Kidney epithelial cell (primary cell): ENCODE results near the gene HM13. TPM values are rescaled to one million over a fixed set of nuclear protein-coding genes. Genes with fewer than 3 reads are reported as not detected.

Experiments
- DNase-seq: peaks from one replicate; pipeline ENCODE4 v3.0.0-alpha.2; 2010; ENCODE audit warnings: low read depth
- H3K27me3 ChIP-seq: 2 replicates; pipeline ENCODE4 v1.6.0; 2011; ENCODE audit warnings: low read length; ENCODE audit not compliant: control insufficient read depth, insufficient read depth
- H3K36me3 ChIP-seq: 2 replicates; pipeline ENCODE4 v1.5.1; 2011; ENCODE audit warnings: low read length; ENCODE audit not compliant: control insufficient read depth, insufficient read depth
- H3K4me3 ChIP-seq: 2 replicates; pipeline ENCODE4 v1.5.1; 2011; ENCODE audit warnings: low read depth, mild to moderate bottlenecking, control low read depth, low read length
- CTCF ChIP-seq: IDR thresholded peaks from 2 replicates; pipeline ENCODE4 v1.5.1; 2011; ENCODE audit warnings: mild to moderate bottlenecking, moderate library complexity, low read length, control low read depth, inconsistent platforms; ENCODE audit not compliant: insufficient read depth, poor library complexity, severe bottlenecking
- total RNA-seq: library from RNA; depleted of rRNA; stranded (reverse); fragments of >200 nt; gene quantifications from 2 replicates; pipeline ENCODE4 v1.2.3, GENCODE V29; 2015

Gene HM13
- total RNA-seq, 1 donor from 2014 or later = 116 TPM

DNA sequence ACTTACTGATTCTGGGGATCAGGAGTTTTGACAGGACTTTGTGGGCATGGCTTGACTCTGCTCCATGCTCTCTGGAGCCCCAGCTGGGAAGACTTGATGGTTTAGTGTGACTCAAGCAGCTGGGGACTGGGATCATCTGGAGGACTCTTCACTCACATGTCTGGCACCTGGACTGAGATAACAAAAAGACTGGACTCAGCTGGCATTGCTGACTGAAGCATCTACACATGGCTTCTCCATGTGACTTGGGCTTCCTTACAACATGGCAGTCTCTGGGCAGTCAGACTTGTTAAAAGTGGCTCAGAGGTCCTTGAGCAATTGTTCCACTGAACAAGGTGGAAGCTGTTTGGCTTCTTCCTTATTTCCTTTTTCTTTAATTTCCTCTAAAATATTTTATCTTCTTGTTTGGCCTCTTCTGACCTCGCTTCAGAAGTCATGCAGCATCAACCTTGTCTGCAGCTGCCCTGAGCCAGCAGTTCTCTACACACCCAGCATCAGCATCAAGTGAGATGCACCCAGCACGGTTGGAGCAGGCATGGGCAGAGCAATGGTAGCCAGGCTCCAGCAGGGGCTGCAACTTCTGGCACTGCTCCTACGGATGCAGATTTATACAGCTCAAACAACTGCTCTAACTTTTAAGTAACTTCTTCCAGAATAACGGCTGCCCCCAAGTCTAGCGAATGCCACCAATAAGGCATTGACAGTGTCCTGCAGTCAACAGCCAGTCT is 5.6 kb upstream of the HM13 start:
- no peak for TF ChIP-seq CTCF
- no peaks in the 10 kb centered on the region for H3K36me3 ChIP-seq
- DNase-seq = no peak
- H3K27me3 ChIP-seq = no peaks in the 10 kb centered on the region
- H3K4me3 ChIP-seq = no peak overlapping the region

DNA sequence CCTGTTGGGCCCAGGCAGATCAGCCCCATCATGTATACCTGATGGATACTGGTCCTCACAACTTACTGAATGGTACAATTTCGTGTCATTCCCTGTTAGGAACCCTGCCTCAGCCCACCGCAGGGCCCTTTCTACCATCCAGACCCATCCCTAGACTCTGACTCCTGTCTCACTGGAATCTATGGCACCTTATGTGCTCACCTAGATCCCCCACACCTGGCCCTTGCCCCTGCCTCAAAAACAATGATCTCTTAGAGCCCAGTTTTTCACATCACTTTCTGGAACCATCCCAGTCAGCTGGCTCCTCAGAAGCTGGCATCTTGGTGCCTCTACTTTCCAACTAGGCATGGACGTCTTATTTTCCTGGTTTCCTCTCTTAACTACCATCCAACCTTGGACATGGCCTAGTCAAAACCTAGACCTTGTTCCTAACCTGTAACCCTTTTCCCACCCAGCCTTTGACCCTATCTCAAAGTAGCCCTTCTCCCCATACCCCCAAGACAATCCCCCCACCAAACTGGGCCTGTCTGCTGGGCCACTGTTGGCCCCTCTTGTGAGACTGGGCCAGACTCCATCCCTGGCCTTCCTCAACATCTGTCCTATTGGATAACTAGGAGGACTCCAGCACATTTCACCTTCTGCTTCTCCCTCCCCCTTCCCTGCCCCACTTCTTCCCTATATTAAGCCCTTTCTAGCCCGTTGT is 981 bp downstream of the HM13 start:
- no peak for TF ChIP-seq CTCF
- peak overlapping the region; percentile 74 for H3K4me3 ChIP-seq
- DNase-seq = no peak
- no peaks in the 10 kb centered on the region for H3K27me3 ChIP-seq
- H3K36me3 ChIP-seq = no peaks in the 10 kb centered on the region

DNA sequence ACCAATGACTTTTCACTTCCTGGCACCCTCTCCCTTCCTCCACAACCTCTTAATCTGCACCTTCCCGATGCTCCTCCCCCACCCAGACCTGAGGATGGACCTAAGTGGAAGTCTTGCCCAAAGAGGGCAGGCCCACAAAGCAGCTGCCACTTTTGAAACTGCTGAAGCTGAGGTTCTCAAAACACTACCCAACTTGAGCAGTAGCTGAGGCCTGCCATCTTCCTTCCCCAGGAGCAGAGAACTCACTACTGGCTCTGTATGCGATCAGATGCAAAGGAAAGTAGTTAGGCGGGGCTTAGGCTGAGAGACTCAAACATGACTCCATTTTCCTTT is 1.5 kb downstream of the HM13 start:
- no peak for DNase-seq
- no peaks in the 10 kb centered on the region for H3K27me3 ChIP-seq
- H3K4me3 ChIP-seq = peak overlapping the region; percentile 74
- TF ChIP-seq CTCF = no peak
- peaks cover 2% of the 10 kb centered on the region for H3K36me3 ChIP-seq

DNA sequence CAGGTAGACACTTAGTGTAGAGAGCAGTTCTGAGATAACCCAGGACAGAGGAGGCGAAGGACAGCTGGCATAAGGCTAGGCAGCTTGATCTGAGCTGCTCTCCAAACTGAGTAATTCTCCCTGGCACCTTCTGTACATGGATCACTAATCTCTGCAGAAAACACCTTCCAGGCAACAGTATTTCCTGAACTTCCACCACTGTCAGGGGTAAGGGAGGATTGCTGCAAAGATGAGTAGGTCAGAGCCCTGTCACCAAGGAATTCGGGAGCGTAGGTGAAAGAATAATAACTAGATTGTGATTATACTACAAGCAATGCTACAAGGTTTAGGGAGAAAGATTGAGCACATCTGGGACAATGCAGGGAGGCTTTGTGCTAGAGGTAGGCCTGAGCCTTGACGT is 1.9 kb downstream of the HM13 start:
- no peak for TF ChIP-seq CTCF
- no peaks in the 10 kb centered on the region for H3K27me3 ChIP-seq
- no peak for DNase-seq
- H3K4me3 ChIP-seq = no peak overlapping the region
- peaks cover 2% of the 10 kb centered on the region for H3K36me3 ChIP-seq

DNA sequence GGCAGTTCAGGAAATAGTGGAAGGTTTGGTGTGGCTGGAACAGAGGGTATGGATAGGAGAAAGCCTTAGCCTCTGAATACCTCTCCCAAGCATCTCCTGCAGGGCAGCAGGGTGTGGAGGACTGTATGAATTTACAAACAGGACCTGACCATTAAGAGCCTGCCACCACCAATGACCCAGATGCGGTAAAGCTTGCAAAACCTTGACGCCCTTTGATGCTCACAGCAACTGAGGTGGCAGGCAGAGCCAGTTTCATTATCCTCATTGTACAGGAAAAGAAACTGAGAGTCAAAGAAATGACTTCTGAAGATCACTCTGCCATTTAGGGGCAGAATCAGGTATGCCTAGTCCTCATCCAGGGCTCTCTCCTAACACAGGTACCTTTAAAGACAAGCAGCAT is 2.4 kb downstream of the HM13 start:
- no peak overlapping the region for H3K4me3 ChIP-seq
- TF ChIP-seq CTCF = no peak
- no peaks in the 10 kb centered on the region for H3K27me3 ChIP-seq
- H3K36me3 ChIP-seq = peaks cover 2% of the 10 kb centered on the region
- DNase-seq = no peak
